Transverse colon (tissue), 4 donors: ENCODE data around the gene MBOAT1. TPM values are rescaled to one million over a fixed set of nuclear protein-coding genes. Genes with fewer than 3 reads are reported as not detected.

Experiments
- DNase-seq: peaks from one replicate; pipeline ENCODE4 v3.0.0-alpha.2; 2019
- H3K27ac ChIP-seq, 4 donors: fragments of 200-600 bp; sonication (generic); 2 replicates each; pipeline ENCODE4 v1.5.1; 2016 to 2018; ENCODE audit warnings: inconsistent platforms in 4 of 4
- H3K27me3 ChIP-seq: fragments of 200-600 bp; sonication (generic); 2 replicates; pipeline ENCODE4 v1.5.1; 2017; ENCODE audit warnings: inconsistent platforms
- H3K36me3 ChIP-seq, 4 donors: fragments of 200-600 bp; sonication (generic); 2 replicates each; pipeline ENCODE4 v1.5.1; 2017 to 2019; ENCODE audit warnings: inconsistent platforms in 4 of 4
- H3K4me1 ChIP-seq, 4 donors: fragments of 200-600 bp; sonication (generic); 2 replicates each; pipeline ENCODE4 v1.5.1; 2017 to 2020; ENCODE audit warnings: inconsistent platforms in 4 of 4
- H3K4me3 ChIP-seq, 4 donors: fragments of 200-600 bp; sonication (generic); 1 replicate in 1 of 4; 2 replicates in 3 of 4; pipeline versions ENCODE4 v1.5.1 to v1.6.1; 2017 to 2019; ENCODE audit warnings: inconsistent platforms in 4 of 4
- H3K9me3 ChIP-seq, 2 donors: fragments of 200-600 bp; sonication (generic); 2 replicates each; pipeline ENCODE4 v1.5.1; 2017 to 2019; ENCODE audit warnings: inconsistent platforms in 2 of 2
- CTCF ChIP-seq, 5 experiments: fragments of 200-600 bp in 3 of 5; fragments of 450-650 bp in 2 of 5; sonication (generic) in 3 of 5; IDR thresholded peaks; 1 replicate in 2 of 5; 2 replicates in 3 of 5; pipeline ENCODE4 v1.5.1; 2016 to 2017; ENCODE audit warnings: antibody characterized with exemption in 5 of 5, inconsistent platforms in 3 of 5, mild to moderate bottlenecking in 2 of 5, moderate library complexity in 1 of 5
- EP300 ChIP-seq: sonication (generic); formaldehyde crosslinking; IDR thresholded peaks from one replicate; pipeline ENCODE4 v1.6.1; 2017; ENCODE audit warnings: antibody characterized with exemption, low read depth
- POLR2A ChIP-seq: fragments of 450-650 bp; IDR thresholded peaks from one replicate; pipeline ENCODE4 v1.6.1; 2016; ENCODE audit warnings: antibody characterized with exemption, mild to moderate bottlenecking, moderate library complexity
- POLR2AphosphoS5 ChIP-seq, 3 donors: sonication (generic); formaldehyde crosslinking; IDR thresholded peaks; one replicate each; pipeline ENCODE4 v1.6.1; 2016; ENCODE audit warnings: antibody characterized with exemption in 3 of 3
- WGBS, 2 donors: methylation state at CpG; one replicate each; pipeline ENCODE4 v1.1.5; 2018; ENCODE audit warnings: low coverage in 1 of 2; 5-methylcytosine and 5-hydroxymethylcytosine counted together
- in situ Hi-C, 4 donors: fragments of 200-750 bp; cut with MboI; loops; one replicate each; pipeline versions ENCODE4 v1.15.0 to v1.15.1; 2017; ENCODE audit warnings: low sequenced_read_pairs in 3 of 4, low pct_ligation_motif_present in 1 of 4, low pct_unique_long_range_greater_than_20kb in 1 of 4
- intact Hi-C: fragments of 100-400 bp; cut with DNase I; formaldehyde crosslinking; loops from one replicate; pipeline ENCODE4 v1.15.1; 2023; ENCODE audit warnings: low total_unique reads
- total RNA-seq, 4 donors: library from RNA; depleted of rRNA; stranded (reverse); fragments of >200 nt; gene quantifications; one replicate each; pipeline ENCODE4 v1.1.0, GENCODE V29; 2016

MBOAT1 gene
- total RNA-seq, 4 donors from 2014 or later: 10.3 to 85.3 (median 66.5) TPM

DNA sequence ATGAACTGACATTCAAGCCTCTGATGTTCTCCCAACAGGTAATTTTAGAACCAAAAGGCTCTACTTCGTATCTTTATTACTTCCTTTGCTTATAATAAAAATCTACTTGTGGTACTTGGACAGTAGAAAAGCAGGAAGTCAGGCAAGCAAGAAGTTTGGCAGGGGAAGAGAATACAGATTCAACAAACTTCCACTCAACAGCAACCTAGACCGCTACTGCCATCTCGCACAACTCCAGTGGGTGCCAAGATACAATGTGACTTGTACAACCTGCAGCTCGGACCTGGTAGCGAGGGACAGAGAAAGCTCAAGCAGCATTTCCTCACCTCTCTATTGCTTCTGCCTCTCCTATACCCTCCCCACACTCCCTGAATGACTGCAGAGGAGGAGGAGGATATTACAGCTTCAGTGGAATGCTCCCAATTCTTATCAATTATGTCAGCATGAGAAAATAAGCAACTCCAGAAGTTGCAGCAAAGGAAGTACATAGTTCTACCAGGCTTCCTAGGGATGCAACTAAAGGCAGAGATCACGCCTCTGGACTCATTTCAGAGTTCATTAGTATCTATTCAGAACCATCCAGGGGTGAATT, 76.5 kb downstream of the MBOAT1 start:
- Histone ChIP-seq H3K4me1 (peaks cover 0 to 28% (median 20%) of the 10 kb centered on the region in 4 donors), H3K36me3 (peaks cover 0 to 1% (median 0%) of the 10 kb centered on the region in 4 donors), H3K27me3 (no peaks in the 10 kb centered on the region), H3K9me3 (no peaks in the 10 kb centered on the region), H3K4me3 (no peak overlapping the region), H3K27ac (peak overlapping the region in 2 of 4 donors; percentile 2 to 36)
- TF ChIP-seq POLR2AphosphoS5 (IDR thresholded peaks at IDR 0.05) (no peak), CTCF (IDR thresholded peaks at IDR 0.05) (no peak), EP300 (no peak), POLR2A (no peak)
- in situ Hi-C loops: no loop called here
- intact Hi-C loops: loop anchor here (5.0 kb wide), 1 partner anchor 1983 kb away; no protein-coding TSS in a partner anchor
- DNase-seq: no peak
- 56 to 67% methylated on average over 4 to 6 of the region's 6 CpGs for WGBS, 2 donors

GRCh38 chr6:20134613-20135012, 77.7 kb downstream of the MBOAT1 start:
- Histone ChIP-seq H3K27me3 (no peaks in the 10 kb centered on the region), H3K4me1 (peaks cover 0 to 38% (median 23%) of the 10 kb centered on the region in 4 donors), H3K9me3 (no peaks in the 10 kb centered on the region), H3K36me3 (no peaks in the 10 kb centered on the region), H3K4me3 (no peak overlapping the region), H3K27ac (peak overlapping the region in 3 of 4 donors; percentile 2 to 36 (median 31))
- DNase-seq: no peak
- in situ Hi-C loops (no loop called here), intact Hi-C loops (loop anchor here (5.0 kb wide), 1 partner anchor 1982 kb away; no protein-coding TSS in a partner anchor)
- 36 to 53% methylated on average over 1 of the region's 1 CpG for WGBS, 2 donors
- TF ChIP-seq POLR2A (no peak), EP300 (no peak), POLR2AphosphoS5 (IDR thresholded peaks at IDR 0.05) (no peak), CTCF (IDR thresholded peaks at IDR 0.05) (no peak)

GRCh38 chr6:20129290-20130088, 82.8 kb downstream of the MBOAT1 start:
- no peak for DNase-seq
- no peaks in the 10 kb centered on the region for H3K9me3 ChIP-seq
- in situ Hi-C loops: no loop called here
- no peak overlapping the region for H3K4me3 ChIP-seq
- H3K36me3 ChIP-seq: no peaks in the 10 kb centered on the region
- no peaks in the 10 kb centered on the region for H3K27me3 ChIP-seq
- H3K4me1 ChIP-seq: peaks cover 5 to 44% (median 34%) of the 10 kb centered on the region in 4 donors
- WGBS, 2 donors: 83 to 88% methylated on average over 6 to 7 of the region's 7 CpGs
- intact Hi-C loops: loop anchor here (10.0 kb wide), 1 partner anchor 85 kb away; the partner anchor contains the start of gene MBOAT1
- no peak for TF ChIP-seq EP300
- TF ChIP-seq CTCF (IDR thresholded peaks at IDR 0.05): no peak
- no peak for TF ChIP-seq POLR2AphosphoS5 (IDR thresholded peaks at IDR 0.05)
- TF ChIP-seq POLR2A: no peak
- peak overlapping the region; percentile 19 to 52 (median 48) for H3K27ac ChIP-seq

DNA sequence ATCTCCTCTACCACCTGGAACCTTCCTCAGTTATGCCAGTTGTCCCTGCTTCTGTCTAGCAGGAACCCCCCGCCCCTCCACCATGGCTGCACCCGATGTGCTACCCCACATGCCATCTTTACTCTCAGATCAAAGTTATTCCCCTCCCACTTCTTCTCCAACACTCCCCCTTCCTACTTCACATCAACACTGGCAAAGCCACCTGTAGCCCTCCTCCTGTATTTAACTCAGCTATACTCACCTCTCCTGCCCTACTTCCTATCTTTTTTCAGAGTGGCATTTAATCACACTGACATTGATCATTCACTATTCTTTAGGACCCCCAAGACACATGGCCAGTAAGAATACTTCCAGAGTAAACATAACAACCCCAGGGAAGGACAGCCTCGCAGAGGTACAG, 84.3 kb downstream of the MBOAT1 start:
- in situ Hi-C loops (no loop called here), intact Hi-C loops (loop anchor here (10.0 kb wide), 1 partner anchor 87 kb away; the partner anchor contains the start of gene MBOAT1)
- peak overlapping the region; percentile 73 to 85 (median 81) for H3K27ac ChIP-seq
- H3K27me3 ChIP-seq: no peaks in the 10 kb centered on the region
- H3K36me3 ChIP-seq: peaks cover 0 to 4% (median 0%) of the 10 kb centered on the region in 4 donors
- 59 to 62% methylated on average over 3 of the region's 3 CpGs for WGBS, 2 donors
- TF ChIP-seq POLR2AphosphoS5 (IDR thresholded peaks at IDR 0.05) (no peak), CTCF (IDR thresholded peaks at IDR 0.05) (no peak), EP300 (no peak), POLR2A (no peak)
- no peak overlapping the region for H3K4me3 ChIP-seq
- no peak for DNase-seq
- H3K9me3 ChIP-seq: no peaks in the 10 kb centered on the region
- peaks cover 5 to 37% (median 29%) of the 10 kb centered on the region in 4 donors for H3K4me1 ChIP-seq
